Osteoblast (primary cell): ENCODE results near the gene ZFP64. TPM values are rescaled to one million over a fixed set of nuclear protein-coding genes. Genes with fewer than 3 reads are reported as not detected.

Experiments
- DNase-seq: peaks from one replicate; pipeline ENCODE4 v3.0.0; 2011; ENCODE audit warnings: low spot score, mixed read lengths; ENCODE audit not compliant: insufficient read length; ENCODE audit errors: missing footprints
- H2AFZ ChIP-seq: 2 replicates; pipeline ENCODE4 v1.6.0; 2011; ENCODE audit warnings: mild to moderate bottlenecking, low read length
- H3K27ac ChIP-seq: 2 replicates; pipeline ENCODE4 v1.5.1; 2011; ENCODE audit warnings: mild to moderate bottlenecking, low read depth, low read length, moderate library complexity
- H3K27me3 ChIP-seq: 2 replicates; pipeline ENCODE4 v1.6.0; 2012; ENCODE audit warnings: mild to moderate bottlenecking, control low read depth, inconsistent platforms, low read length, moderate library complexity; ENCODE audit not compliant: insufficient read depth
- H3K36me3 ChIP-seq: 2 replicates; pipeline ENCODE4 v1.5.1; 2011; ENCODE audit warnings: mild to moderate bottlenecking, low read length, control low read depth, moderate library complexity; ENCODE audit not compliant: insufficient read depth
- H3K4me1 ChIP-seq: 2 replicates; pipeline ENCODE4 v1.5.1; 2011; ENCODE audit warnings: mild to moderate bottlenecking, low read length, control low read depth, moderate library complexity; ENCODE audit not compliant: insufficient read depth
- H3K4me2 ChIP-seq: 2 replicates; pipeline ENCODE4 v1.6.0; 2011; ENCODE audit warnings: mild to moderate bottlenecking, low read length; ENCODE audit not compliant: insufficient read depth
- H3K4me3 ChIP-seq: fragments of 200-600 bp; sonication (generic); 3 replicates; pipeline ENCODE4 v1.5.1; 2012; ENCODE audit warnings: mild to moderate bottlenecking, low read length, inconsistent platforms; ENCODE audit not compliant: insufficient read depth
- H3K79me2 ChIP-seq: 2 replicates; pipeline ENCODE4 v1.6.0; 2012; ENCODE audit warnings: mild to moderate bottlenecking, low read length, control low read depth, inconsistent platforms; ENCODE audit not compliant: insufficient read depth
- H3K9me3 ChIP-seq: 2 replicates; pipeline ENCODE4 v1.5.1; 2011; ENCODE audit warnings: low read depth, low read length, control low read depth
- H4K20me1 ChIP-seq: 2 replicates; pipeline ENCODE4 v1.6.0; 2012; ENCODE audit warnings: mild to moderate bottlenecking, low read length, control low read depth; ENCODE audit not compliant: insufficient read depth
- CTCF ChIP-seq: IDR thresholded peaks from 2 replicates; pipeline ENCODE4 v1.5.1; 2011; ENCODE audit warnings: mild to moderate bottlenecking, low read depth, low read length, moderate library complexity; ENCODE audit errors: extremely low read depth
- total RNA-seq: library from RNA; depleted of rRNA; stranded (reverse); fragments of >200 nt; gene quantifications from 2 replicates; pipeline ENCODE4 v1.2.3, GENCODE V29; 2012

ZFP64 gene
- total RNA-seq, 1 donor: 33.3 TPM

GRCh38 chr20:52191916-52192718, 538 bp upstream of the ZFP64 start:
- Histone ChIP-seq H3K79me2 (peaks cover 23% of the 10 kb centered on the region), H2AFZ (peak overlapping the region; percentile 98), H4K20me1 (peaks cover 9% of the 10 kb centered on the region), H3K4me3 (peak overlapping the region; percentile 96), H3K4me1 (peaks cover 8% of the 10 kb centered on the region), H3K36me3 (no peaks in the 10 kb centered on the region), H3K9me3 (no peaks in the 10 kb centered on the region), H3K27ac (no peak overlapping the region), H3K4me2 (peak overlapping the region; percentile 100), H3K27me3 (no peaks in the 10 kb centered on the region)
- DNase-seq: peak; percentile 65
- TF ChIP-seq CTCF: no peak

- H2AFZ ChIP-seq: peak overlapping the region; percentile 98
- H3K79me2 ChIP-seq: peaks cover 23% of the 10 kb centered on the region
- peak overlapping the region; percentile 96 for H3K4me3 ChIP-seq
- TF ChIP-seq CTCF: no peak
- peaks cover 8% of the 10 kb centered on the region for H3K36me3 ChIP-seq
- H3K4me1 ChIP-seq: peaks cover 8% of the 10 kb centered on the region
- peak; percentile 73 for DNase-seq
- no peaks in the 10 kb centered on the region for H3K9me3 ChIP-seq
- H3K4me2 ChIP-seq: peak overlapping the region; percentile 100
- no peaks in the 10 kb centered on the region for H3K27me3 ChIP-seq
- H3K27ac ChIP-seq: peak overlapping the region; percentile 56
- H4K20me1 ChIP-seq: peaks cover 15% of the 10 kb centered on the region
Observed at GRCh38 chr20:52190437-52191131, 995 bp downstream of the ZFP64 start.

GRCh38 chr20:52181766-52182165, 9.8 kb downstream of the ZFP64 start:
- H2AFZ ChIP-seq: no peak overlapping the region
- no peak for TF ChIP-seq CTCF
- H3K27ac ChIP-seq: no peak overlapping the region

GRCh38 chr20:52180180-52180840, 11.3 kb downstream of the ZFP64 start:
- no peaks in the 10 kb centered on the region for H3K79me2 ChIP-seq
- H3K36me3 ChIP-seq: peaks cover 5% of the 10 kb centered on the region
- no peak for TF ChIP-seq CTCF
- no peak overlapping the region for H3K4me2 ChIP-seq
- no peaks in the 10 kb centered on the region for H3K9me3 ChIP-seq
- H3K4me1 ChIP-seq: no peaks in the 10 kb centered on the region
- H2AFZ ChIP-seq: no peak overlapping the region
- H4K20me1 ChIP-seq: no peaks in the 10 kb centered on the region
- DNase-seq: no peak
- no peak overlapping the region for H3K4me3 ChIP-seq
- no peaks in the 10 kb centered on the region for H3K27me3 ChIP-seq
- H3K27ac ChIP-seq: no peak overlapping the region

More at GRCh38 chr20:52181766-52182165, 9.8 kb downstream of the ZFP64 start:
- Histone ChIP-seq H3K4me1 (no peaks in the 10 kb centered on the region), H3K36me3 (peaks cover 10% of the 10 kb centered on the region), H3K9me3 (no peaks in the 10 kb centered on the region), H3K4me3 (no peak overlapping the region), H4K20me1 (peaks cover 2% of the 10 kb centered on the region), H3K27me3 (no peaks in the 10 kb centered on the region), H3K79me2 (no peaks in the 10 kb centered on the region), H3K4me2 (no peak overlapping the region)
- DNase-seq: no peak
